C4-2B (cell line): Measurements from ENCODE around the gene HSF2BP.
"Not testable (repeated sequence)": the region's sequence is repeated elsewhere in the genome, so short reads cannot be mapped to it uniquely, and the experiment has no call there.

Experiments
- H3K27ac ChIP-seq: fragments of 450-650 bp; 2 replicates; pipeline ENCODE4 v1.5.1; 2017
- ZFX ChIP-seq: fragments of 450-650 bp; IDR thresholded peaks from 2 replicates; pipeline ENCODE4 v1.6.1; 2017
- TF ChIP-seq, protein P1 (sequence below): fragments of 450-650 bp; conservative IDR thresholded peaks from 2 replicates; pipeline ENCODE4 v1.5.1; 2017; ENCODE audit warnings: mild to moderate bottlenecking

HSF2BP gene

DNA sequence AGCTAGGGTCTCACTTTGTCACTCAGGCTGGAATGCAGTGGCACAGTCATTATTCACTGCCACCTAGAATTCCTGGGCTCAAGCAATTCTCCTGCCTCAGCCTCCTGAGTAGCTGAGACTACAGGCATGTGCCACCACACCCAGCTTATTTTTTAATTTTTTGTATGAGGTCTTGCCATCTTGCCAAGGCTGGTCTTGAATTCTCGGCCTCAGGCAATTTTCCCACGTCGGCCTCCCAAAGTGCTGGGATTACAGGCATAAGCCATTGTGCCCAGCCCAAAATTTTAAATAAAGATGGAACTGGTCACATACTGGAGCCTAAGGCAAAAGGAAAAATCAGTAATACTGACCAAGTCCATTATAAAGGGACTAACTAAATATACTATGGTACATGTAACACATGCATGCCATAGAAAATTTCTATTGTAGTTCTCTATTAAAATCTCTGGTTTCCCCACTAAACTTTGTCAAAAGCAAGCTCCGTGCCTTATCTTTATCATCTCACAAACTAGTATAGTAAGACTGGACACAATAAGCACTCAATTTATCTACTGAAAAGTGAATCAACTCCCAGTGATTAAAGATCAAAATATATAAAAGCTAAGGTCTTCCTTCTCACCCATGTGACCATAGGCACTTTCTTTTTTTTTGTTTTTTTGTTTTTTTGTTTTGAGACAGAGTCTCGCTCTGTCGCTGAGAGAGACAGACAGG is 61.6 kb downstream of the HSF2BP start:
- TF ChIP-seq ZFX = no peak
- no peak overlapping the region for H3K27ac ChIP-seq

DNA sequence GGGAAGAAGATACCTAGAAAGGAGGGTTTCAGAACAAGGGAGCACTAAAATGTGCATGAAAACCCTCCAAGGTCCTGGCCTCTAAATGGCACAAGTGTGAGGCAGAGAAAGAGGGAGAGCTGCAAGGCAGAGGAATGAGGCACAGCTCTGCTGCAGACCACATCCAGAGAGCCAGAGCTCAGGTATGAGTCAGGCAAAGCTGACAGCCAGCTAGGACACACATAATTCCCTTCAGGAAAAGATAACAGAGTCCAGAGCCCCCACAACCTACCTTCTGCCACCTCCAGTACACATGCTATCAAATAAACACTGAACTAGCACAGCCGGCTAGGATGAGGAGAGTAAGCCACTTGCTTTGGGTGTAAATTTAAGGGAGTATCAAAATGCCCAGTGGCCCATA is 62.2 kb downstream of the HSF2BP start:
- H3K27ac ChIP-seq = no peak overlapping the region
- TF ChIP-seq ZFX = no peak
- TF ChIP-seq, protein P1, sequence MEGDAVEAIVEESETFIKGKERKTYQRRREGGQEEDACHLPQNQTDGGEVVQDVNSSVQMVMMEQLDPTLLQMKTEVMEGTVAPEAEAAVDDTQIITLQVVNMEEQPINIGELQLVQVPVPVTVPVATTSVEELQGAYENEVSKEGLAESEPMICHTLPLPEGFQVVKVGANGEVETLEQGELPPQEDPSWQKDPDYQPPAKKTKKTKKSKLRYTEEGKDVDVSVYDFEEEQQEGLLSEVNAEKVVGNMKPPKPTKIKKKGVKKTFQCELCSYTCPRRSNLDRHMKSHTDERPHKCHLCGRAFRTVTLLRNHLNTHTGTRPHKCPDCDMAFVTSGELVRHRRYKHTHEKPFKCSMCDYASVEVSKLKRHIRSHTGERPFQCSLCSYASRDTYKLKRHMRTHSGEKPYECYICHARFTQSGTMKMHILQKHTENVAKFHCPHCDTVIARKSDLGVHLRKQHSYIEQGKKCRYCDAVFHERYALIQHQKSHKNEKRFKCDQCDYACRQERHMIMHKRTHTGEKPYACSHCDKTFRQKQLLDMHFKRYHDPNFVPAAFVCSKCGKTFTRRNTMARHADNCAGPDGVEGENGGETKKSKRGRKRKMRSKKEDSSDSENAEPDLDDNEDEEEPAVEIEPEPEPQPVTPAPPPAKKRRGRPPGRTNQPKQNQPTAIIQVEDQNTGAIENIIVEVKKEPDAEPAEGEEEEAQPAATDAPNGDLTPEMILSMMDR = no peak

DNA sequence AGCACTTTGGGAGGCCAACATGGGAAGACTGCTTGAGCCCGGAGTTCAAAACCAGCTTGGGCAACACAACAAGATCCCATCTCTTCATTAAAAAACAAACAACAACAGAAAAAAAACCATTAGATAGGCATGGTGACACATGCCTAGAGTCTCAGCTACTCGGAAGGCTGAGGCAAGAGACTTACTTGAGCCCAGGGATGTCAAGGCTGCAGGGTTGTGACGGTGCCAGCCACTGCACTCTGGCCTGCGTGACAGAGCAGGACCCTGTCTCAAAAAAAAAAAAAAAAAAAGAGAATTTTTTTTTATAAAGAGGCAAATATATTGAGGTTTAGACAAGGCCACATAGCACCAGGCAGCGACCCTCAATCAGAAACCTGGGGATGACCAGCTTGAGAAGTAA is 62.7 kb downstream of the HSF2BP start:
- no peak overlapping the region for H3K27ac ChIP-seq
- no peak for TF ChIP-seq ZFX
- TF ChIP-seq, protein P1 = no peak

DNA sequence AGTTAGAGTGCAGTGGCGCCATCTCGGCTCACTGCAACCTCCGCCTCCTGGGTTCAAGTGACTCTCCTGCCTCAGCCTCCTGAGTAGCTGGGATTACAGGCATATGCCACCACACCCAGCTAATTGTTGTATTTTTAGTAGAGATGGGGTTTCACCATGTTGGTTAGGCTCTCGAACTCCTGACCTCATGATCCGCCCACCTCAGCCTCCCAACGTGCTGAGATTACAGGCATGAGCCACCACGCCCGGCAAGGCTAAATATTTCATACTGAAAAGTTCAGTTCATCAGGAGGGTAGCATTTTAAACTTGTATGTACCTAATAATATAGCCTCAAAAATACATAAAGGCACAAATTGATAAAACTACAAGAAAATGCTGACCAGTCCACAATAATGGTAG is 63.5 kb downstream of the HSF2BP start:
- H3K27ac ChIP-seq = not testable (repeated sequence)

DNA sequence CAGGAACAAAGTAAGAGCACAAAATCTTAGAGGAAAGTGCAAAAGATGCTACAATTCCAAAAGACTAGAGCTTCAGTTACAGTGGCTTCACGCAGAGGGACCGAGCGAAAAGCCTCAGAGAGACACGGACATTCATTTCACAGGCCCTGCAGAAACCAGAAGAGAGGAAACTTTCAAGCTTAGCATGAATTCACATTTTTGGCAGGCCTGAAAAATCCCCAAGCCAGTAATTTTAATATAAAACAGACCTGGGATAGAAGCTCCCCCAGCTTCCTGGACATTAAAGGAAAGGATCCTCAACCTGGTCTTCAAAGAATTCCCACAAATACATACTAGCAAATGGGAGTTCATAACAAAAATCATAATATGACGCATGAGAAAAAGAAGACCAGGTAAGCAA is 66.2 kb downstream of the HSF2BP start:
- no peak overlapping the region for H3K27ac ChIP-seq
- TF ChIP-seq, protein P1 = no peak

DNA sequence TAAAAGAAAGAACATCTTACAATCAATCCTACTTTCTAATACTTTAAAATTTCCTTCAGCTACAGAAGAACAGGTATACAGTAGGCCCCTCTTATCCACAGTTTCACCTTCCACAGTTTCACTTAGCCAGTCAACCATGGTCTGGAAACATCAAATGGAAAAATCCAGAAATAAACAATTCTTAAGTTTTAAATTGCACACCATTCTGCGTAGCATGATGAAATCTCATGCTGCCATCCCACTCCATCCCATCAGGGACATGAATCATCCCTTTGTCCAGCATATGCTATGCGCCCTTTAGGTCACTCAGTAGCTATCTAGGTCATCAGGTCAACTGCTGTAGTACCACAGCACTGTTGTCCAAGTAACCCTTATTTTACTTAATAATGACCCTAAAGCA is 67.7 kb downstream of the HSF2BP start:
- H3K27ac ChIP-seq = no peak overlapping the region
- TF ChIP-seq, protein P1 = no peak
- TF ChIP-seq ZFX = no peak

DNA sequence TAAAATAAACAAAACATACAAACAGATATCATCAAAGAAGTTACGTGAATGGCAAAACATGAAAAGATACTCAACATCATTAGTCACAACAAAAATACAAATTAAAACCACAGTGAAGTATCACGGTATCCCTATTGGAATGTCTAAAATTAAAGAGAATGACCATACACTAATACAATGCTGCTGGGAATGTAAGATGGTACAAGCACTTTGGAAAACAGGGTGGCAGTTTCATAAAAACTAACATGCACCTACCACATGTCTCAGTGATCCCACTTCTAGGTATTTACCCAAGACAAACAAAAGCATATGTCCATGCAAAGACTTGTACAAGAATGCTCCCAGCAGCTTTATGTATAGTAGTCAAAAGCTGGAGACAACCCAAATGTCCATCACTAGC is 69.1 kb downstream of the HSF2BP start:
- H3K27ac ChIP-seq = no peak overlapping the region

DNA sequence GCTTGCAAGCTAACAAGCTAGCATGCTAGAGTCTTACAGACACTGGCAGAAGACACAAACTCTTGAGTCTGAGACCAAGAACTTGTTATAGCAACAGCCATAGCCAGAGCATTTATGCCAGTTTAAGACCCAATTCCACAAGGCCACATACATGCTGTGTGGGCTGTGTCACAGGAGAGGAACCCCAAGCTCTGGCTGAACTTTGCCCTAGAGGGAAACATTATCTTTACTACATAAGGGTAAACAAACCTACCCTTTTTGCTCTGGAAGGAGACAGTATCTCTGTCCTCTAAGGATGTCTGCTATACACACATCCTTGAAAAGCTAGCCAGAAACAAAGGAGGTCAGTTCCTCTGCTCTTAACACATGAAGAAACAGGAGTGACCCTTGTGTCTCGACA is 70.3 kb downstream of the HSF2BP start:
- TF ChIP-seq, protein P1 = no peak
- no peak for TF ChIP-seq ZFX
- no peak overlapping the region for H3K27ac ChIP-seq

More for the DNA sequence above, 69.1 kb downstream of the HSF2BP start:
- no peak for TF ChIP-seq ZFX
- TF ChIP-seq, protein P1 = no peak
